Measurements from ENCODE around the gene CEP104. TPM values are rescaled to one million over a fixed set of nuclear protein-coding genes. Genes with fewer than 3 reads are reported as not detected.
A peak's percentile ranks its signal among the peaks of the same experiment; 100 is the strongest.

The CEP104 gene
- total RNA-seq, 1 donor from 2014 or later: 47.3 TPM

- Histone ChIP-seq H3K4me3 (ENCODE audit: low read depth, low read length) (peak within 1 kb of the TSS; percentile 81), H3K27me3 (ENCODE audit: control insufficient read depth, insufficient read depth, low read length) (no peaks in the 10 kb centered on the region), H3K36me3 (ENCODE audit: control insufficient read depth, insufficient read depth, low read length) (no peaks in the 10 kb centered on the region)
- DNase-seq (ENCODE audit: low read depth): peak; percentile 88
- no peak for TF ChIP-seq CTCF (IDR thresholded peaks at IDR 0.05; ENCODE audit: insufficient read depth, low read length, poor library complexity, severe bottlenecking)
Measured at GRCh38 chr1:3900150-3900968, 43.3 kb upstream of the CEP104 start, which contains the start of gene C1orf174. TSS of gene C1orf174 (minus strand) at chr1:3900272. CDS start at chr1:3900186, 86 bp downstream.

GRCh38 chr1:3899754-3900149, 42.7 kb upstream of the CEP104 start:
- no peak for DNase-seq (ENCODE audit: low read depth)
- peak; percentile 40 for TF ChIP-seq CTCF (IDR thresholded peaks at IDR 0.05; ENCODE audit: insufficient read depth, low read length, poor library complexity, severe bottlenecking)
- Histone ChIP-seq H3K4me3 (ENCODE audit: low read depth, low read length) (peak overlapping the region; percentile 81), H3K36me3 (ENCODE audit: control insufficient read depth, insufficient read depth, low read length) (no peaks in the 10 kb centered on the region), H3K27me3 (ENCODE audit: control insufficient read depth, insufficient read depth, low read length) (no peaks in the 10 kb centered on the region)

- no peak for TF ChIP-seq CTCF (IDR thresholded peaks at IDR 0.05; ENCODE audit: insufficient read depth, low read length, poor library complexity, severe bottlenecking)
- no peak for DNase-seq (ENCODE audit: low read depth)
- Histone ChIP-seq H3K36me3 (ENCODE audit: control insufficient read depth, insufficient read depth, low read length) (no peaks in the 10 kb centered on the region), H3K4me3 (ENCODE audit: low read depth, low read length) (peak overlapping the region; percentile 81), H3K27me3 (ENCODE audit: control insufficient read depth, insufficient read depth, low read length) (no peaks in the 10 kb centered on the region)
Measured at GRCh38 chr1:3898994-3899753, 42.2 kb upstream of the CEP104 start.

GRCh38 chr1:3898475-3898735, 41.4 kb upstream of the CEP104 start:
- no peak for TF ChIP-seq CTCF (IDR thresholded peaks at IDR 0.05; ENCODE audit: insufficient read depth, low read length, poor library complexity, severe bottlenecking)
- no peak for DNase-seq (ENCODE audit: low read depth)
- H3K36me3 ChIP-seq (ENCODE audit: control insufficient read depth, insufficient read depth, low read length): no peaks in the 10 kb centered on the region
- no peak overlapping the region for H3K4me3 ChIP-seq (ENCODE audit: low read depth, low read length)
- H3K27me3 ChIP-seq (ENCODE audit: control insufficient read depth, insufficient read depth, low read length): no peaks in the 10 kb centered on the region

- peaks cover under 1% of the 10 kb centered on the region for H3K36me3 ChIP-seq (ENCODE audit: control insufficient read depth, insufficient read depth, low read length)
- H3K27me3 ChIP-seq (ENCODE audit: control insufficient read depth, insufficient read depth, low read length): no peaks in the 10 kb centered on the region
- no peak for TF ChIP-seq CTCF (IDR thresholded peaks at IDR 0.05; ENCODE audit: insufficient read depth, low read length, poor library complexity, severe bottlenecking)
- DNase-seq (ENCODE audit: low read depth): no peak
- no peak overlapping the region for H3K4me3 ChIP-seq (ENCODE audit: low read depth, low read length)
Measured at GRCh38 chr1:3896396-3897000, 39.5 kb upstream of the CEP104 start.
